Spinal cord (tissue), 10 donors: ENCODE results near the gene PRKCA. TPM values are rescaled to one million over a fixed set of nuclear protein-coding genes. Genes with fewer than 3 reads are reported as not detected.

ENCODE experiments used
- DNase-seq, 6 donors: peaks; one replicate each; pipeline versions ENCODE4 v3.0.0 to v3.0.0-alpha.2; 2013 to 2015; ENCODE audit warnings: low spot score in 6 of 6, low read depth in 4 of 6
- H3K27ac ChIP-seq: one replicate; pipeline ENCODE4 v1.5.1; 2013; ENCODE audit warnings: low read depth, low read length, control low read depth
- H3K27me3 ChIP-seq: one replicate; pipeline ENCODE4 v1.6.1; 2013; ENCODE audit warnings: low read length; ENCODE audit not compliant: control insufficient read depth, insufficient read depth
- H3K36me3 ChIP-seq: one replicate; pipeline ENCODE4 v1.6.1; 2013; ENCODE audit warnings: low read length; ENCODE audit not compliant: control insufficient read depth, insufficient read depth
- H3K4me1 ChIP-seq: one replicate; pipeline ENCODE4 v1.6.1; 2013; ENCODE audit warnings: low read length; ENCODE audit not compliant: control insufficient read depth, insufficient read depth
- H3K4me3 ChIP-seq: one replicate; pipeline ENCODE4 v1.5.1; 2013; ENCODE audit warnings: low read depth, low read length, control low read depth
- H3K9me3 ChIP-seq: one replicate; pipeline ENCODE4 v1.6.1; 2013; ENCODE audit warnings: low read length; ENCODE audit not compliant: control insufficient read depth, insufficient read depth
- WGBS: methylation state at CpG from one replicate; pipeline ENCODE4 v1.1.5; 2013; ENCODE audit warnings: missing lambda C conversion rate; ENCODE audit not compliant: insufficient coverage; 5-methylcytosine and 5-hydroxymethylcytosine counted together
- polyA plus RNA-seq, 2 donors: library from polyadenylated mRNA; unstranded; fragments of 120-200 nt; gene quantifications; one replicate each; pipeline ENCODE4 v1.2.1, GENCODE V29; 2013; ENCODE audit not compliant: insufficient read length in 2 of 2
- total RNA-seq, 2 donors: library from RNA; depleted of rRNA in 1 of 2; stranded (reverse); fragments of 120-200 nt in 1 of 2; fragments of >200 nt in 1 of 2; gene quantifications; one replicate each; pipeline versions ENCODE4 v1.2.3 to v1.2.4, GENCODE V29; 2013 to 2014
- donor health status: healthy.

The PRKCA gene
- total and polyA plus RNA-seq, 4 donors: 42.4 to 51.3 (median 48.2) TPM

DNA sequence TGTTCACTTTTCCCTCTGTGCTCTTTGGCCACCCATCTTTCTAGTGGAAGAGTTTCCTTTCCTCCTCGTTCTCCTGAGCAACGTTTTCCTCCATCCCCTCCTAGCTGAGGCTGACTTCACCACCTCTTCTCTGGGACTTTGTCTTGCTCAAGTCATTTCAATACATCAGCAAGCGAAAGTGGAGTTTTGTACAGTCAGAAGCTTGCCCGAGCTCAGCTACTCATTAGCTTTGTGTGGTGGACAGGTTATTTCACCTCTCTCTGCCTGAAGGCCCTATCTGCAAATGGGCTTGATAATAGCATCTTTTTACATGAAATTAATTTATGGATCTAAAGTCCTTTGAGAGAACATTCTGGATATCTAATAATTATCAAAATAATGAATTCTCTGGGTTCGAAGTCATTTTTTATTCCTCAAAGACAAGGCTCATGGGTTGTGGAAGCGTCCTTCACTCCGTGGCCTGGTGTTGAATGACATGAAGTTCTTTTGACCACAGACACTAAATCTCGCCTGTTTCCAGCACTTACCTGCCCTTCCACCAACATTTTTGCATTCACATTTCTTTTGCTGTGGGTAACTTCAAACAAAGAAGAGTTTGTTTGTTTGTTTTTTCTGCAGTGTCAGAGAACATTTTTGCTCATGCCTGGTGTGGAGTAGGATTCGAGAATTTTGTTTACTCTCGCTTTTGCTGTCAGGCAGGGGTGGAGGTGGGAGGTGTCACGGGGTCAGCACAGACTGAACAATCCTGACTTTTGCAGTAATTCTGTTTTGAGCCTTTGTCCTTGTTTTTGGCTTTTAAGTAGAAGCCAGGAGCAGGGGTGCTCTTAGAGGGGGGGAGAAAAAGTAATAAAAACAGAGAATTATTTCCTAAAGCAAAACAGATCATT lies 377.5 kb downstream of the PRKCA start:
- H3K27me3 ChIP-seq: no peaks in the 10 kb centered on the region
- H3K4me3 ChIP-seq: no peak overlapping the region
- peaks cover 15% of the 10 kb centered on the region for H3K4me1 ChIP-seq
- DNase-seq: peak in 1 of 6 donors; percentile 20
- H3K36me3 ChIP-seq: no peaks in the 10 kb centered on the region
- 67% methylated on average over 4 of the region's 11 CpGs for WGBS
- H3K9me3 ChIP-seq: no peaks in the 10 kb centered on the region
- H3K27ac ChIP-seq: peak overlapping the region; percentile 8

DNA sequence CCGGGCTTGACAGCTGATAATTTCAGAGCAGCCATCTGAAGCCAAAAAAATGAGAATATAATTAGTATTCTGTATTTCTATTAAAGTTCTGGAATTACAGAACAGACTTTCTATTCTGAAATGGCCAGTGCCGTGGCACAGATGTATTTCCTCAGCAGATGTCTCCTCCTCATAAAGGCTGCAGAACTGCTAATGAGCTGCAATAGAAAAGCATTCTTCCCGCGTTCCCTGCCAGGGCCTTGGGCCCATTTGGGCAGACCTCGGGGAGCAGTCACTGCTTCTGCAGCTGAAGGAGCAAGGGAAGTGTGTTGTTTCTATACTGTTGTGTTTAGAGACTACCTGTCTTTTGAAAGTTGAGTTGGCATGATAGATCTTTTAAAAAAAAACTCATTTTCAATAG lies 379.9 kb downstream of the PRKCA start:
- Histone ChIP-seq H3K4me1 (peaks cover 15% of the 10 kb centered on the region), H3K4me3 (no peak overlapping the region), H3K27ac (peak overlapping the region; percentile 29), H3K36me3 (no peaks in the 10 kb centered on the region), H3K27me3 (no peaks in the 10 kb centered on the region), H3K9me3 (no peaks in the 10 kb centered on the region)
- 7% methylated on average over 4 of the region's 5 CpGs for WGBS
- DNase-seq: peak in 3 of 6 donors; percentile 35 to 83 (median 81)

DNA sequence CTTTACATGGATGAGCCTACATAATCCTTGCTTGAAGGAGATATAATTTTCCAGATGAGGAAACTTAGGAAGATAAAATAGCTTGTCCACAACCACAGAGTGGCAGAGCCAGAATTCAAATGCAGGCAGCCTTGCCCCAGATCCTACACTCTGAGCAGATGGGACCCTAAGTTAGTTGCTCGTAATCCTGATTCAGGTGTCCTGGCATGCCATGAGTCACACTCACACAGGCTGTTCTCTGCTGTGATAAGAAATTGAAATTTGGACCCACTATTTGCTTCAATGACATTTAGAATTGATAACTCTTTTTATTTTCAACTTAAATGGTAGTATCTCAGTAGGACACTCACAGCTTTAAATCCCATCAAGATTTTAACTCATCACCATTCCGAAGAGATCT lies 381.8 kb downstream of the PRKCA start:
- Histone ChIP-seq H3K36me3 (peaks cover 6% of the 10 kb centered on the region), H3K9me3 (no peaks in the 10 kb centered on the region), H3K4me1 (peaks cover 21% of the 10 kb centered on the region), H3K4me3 (no peak overlapping the region), H3K27ac (no peak overlapping the region), H3K27me3 (no peaks in the 10 kb centered on the region)
- no peak for DNase-seq
- WGBS: 100% methylated on average over 1 of the region's 2 CpGs

DNA sequence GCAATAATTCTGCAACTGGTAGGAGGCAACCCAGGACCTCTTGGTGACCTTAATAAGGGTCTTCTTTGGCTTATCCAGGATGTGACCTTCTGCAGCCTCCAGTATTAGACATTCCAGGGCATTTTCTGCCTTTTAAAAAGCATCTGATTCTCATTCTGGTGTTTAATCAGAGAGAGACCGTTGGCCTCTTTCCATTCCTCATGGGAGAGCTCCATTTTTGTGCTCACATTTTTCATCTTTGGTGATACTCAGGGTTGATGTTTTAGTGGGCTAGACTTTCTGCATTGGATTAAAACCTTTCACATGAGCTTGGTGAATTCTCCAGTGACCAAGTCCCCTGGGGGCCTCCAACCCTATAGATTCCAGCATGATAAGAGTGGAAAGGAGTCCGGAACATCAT lies 382.3 kb downstream of the PRKCA start:
- no peaks in the 10 kb centered on the region for H3K9me3 ChIP-seq
- H3K4me3 ChIP-seq: no peak overlapping the region
- peaks cover 21% of the 10 kb centered on the region for H3K4me1 ChIP-seq
- peaks cover 6% of the 10 kb centered on the region for H3K36me3 ChIP-seq
- no CpG with 5 or more reads among the region's 2 CpGs for WGBS
- DNase-seq: no peak
- H3K27me3 ChIP-seq: no peaks in the 10 kb centered on the region
- H3K27ac ChIP-seq: no peak overlapping the region

DNA sequence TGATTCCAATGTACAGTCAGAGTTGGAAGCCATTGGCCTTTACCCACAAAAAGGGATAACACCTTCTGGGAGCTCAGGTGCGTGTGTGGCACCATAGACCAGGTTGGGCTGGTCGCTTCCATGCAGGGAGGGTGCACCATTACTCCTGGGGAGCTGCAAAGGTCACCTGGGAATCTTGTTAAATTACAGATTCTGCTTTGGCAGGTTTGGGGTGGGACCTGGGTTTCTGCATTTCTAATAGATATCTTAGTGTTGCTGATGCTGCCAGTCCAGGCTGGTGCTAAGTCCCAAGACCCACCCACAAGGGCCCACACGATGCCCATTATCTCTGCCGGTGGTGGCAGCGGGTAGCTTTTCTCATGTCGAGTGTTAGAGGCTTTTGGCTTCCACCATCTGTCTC lies 384.2 kb downstream of the PRKCA start:
- Histone ChIP-seq H3K27me3 (no peaks in the 10 kb centered on the region), H3K4me1 (peaks cover 26% of the 10 kb centered on the region), H3K36me3 (peaks cover 6% of the 10 kb centered on the region), H3K9me3 (no peaks in the 10 kb centered on the region), H3K27ac (no peak overlapping the region), H3K4me3 (no peak overlapping the region)
- 73% methylated on average over 6 of the region's 6 CpGs for WGBS
- no peak for DNase-seq

DNA sequence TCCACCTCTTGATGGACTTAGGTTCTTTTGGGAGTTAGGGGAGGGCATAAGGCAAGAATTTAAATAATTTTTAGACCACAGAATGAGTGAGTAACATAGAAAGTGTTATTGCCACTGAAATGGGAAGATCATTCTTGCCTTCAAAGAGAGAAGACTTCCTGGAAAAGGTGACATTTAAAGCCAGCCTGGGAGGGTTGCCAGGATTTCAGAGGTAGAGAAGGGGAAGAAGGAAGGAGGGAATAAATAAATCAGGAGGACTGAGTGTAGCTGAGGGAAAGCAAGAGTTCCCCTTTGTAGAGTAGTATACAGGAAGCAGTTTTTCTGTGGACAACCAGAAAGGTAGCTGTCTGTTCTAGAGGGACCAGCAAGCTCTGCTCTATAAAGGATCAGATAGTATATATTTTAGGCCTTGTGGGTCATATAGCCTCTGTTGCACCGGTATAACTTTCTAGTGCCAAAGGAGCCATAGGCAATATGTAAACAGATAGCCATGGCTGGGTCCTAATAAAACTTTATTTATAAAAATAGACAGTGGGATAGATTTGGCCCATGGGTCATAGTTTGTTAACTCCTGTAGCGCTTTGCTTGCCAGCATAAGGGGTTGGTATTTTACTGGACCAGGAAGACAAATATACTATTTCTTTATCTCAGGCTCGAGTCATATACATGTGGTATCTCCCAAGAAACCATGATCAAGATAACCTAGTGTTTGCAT lies 385.3 kb downstream of the PRKCA start:
- no CpG with 5 or more reads among the region's 3 CpGs for WGBS
- H3K4me1 ChIP-seq: peaks cover 28% of the 10 kb centered on the region
- H3K9me3 ChIP-seq: no peaks in the 10 kb centered on the region
- no peaks in the 10 kb centered on the region for H3K27me3 ChIP-seq
- DNase-seq: no peak
- H3K4me3 ChIP-seq: no peak overlapping the region
- H3K36me3 ChIP-seq: peaks cover 6% of the 10 kb centered on the region
- H3K27ac ChIP-seq: peak overlapping the region; percentile 89

DNA sequence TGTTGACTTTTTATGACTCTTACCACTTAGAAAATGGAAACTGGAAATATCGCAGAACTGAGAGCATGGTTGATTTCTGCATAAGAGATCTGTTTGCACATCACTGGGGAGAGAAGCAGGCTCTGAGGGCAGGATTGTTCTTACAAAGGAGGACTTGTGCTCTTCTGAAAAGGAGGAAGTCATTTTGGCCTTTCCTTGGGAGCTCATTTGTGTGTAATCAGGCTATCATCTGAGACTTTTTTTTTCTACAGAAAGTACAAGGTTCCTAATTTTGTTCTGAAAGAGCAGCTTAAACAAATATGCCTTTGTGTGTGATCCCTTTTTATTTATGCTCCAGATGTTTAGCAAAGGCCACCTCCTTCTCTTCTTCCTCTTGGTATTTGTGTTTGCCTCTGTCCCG lies 386.8 kb downstream of the PRKCA start:
- DNase-seq: peak in 2 of 6 donors; percentile 67 to 77
- Histone ChIP-seq H3K9me3 (no peaks in the 10 kb centered on the region), H3K4me3 (no peak overlapping the region), H3K27ac (peak overlapping the region; percentile 89), H3K27me3 (no peaks in the 10 kb centered on the region), H3K4me1 (peaks cover 24% of the 10 kb centered on the region), H3K36me3 (peaks cover 6% of the 10 kb centered on the region)
- 39% methylated on average over 2 of the region's 2 CpGs for WGBS

DNA sequence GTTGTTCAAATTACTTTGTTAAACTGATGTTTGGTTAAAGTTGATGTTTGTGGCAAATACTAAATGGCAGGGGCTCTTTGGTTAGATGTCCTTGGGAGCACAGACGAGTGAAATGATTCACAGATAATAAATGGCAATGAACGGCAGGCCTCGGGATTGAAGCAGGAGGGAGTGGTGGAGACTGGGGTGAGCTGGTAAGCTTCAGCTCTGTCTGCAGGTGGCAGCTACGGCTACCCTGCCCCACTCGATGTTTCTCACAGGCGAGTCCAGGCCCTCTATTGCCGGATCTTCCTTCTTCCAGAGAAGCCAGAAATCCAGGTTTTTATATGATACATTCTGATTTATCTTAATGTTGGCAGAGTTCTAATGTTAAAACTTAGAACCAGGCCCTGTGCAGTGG lies 387.8 kb downstream of the PRKCA start:
- peak overlapping the region; percentile 89 for H3K27ac ChIP-seq
- no peak overlapping the region for H3K4me3 ChIP-seq
- 75% methylated on average over 5 of the region's 7 CpGs for WGBS
- H3K36me3 ChIP-seq: peaks cover 6% of the 10 kb centered on the region
- peaks cover 24% of the 10 kb centered on the region for H3K4me1 ChIP-seq
- H3K27me3 ChIP-seq: no peaks in the 10 kb centered on the region
- no peaks in the 10 kb centered on the region for H3K9me3 ChIP-seq
- DNase-seq: no peak

DNA sequence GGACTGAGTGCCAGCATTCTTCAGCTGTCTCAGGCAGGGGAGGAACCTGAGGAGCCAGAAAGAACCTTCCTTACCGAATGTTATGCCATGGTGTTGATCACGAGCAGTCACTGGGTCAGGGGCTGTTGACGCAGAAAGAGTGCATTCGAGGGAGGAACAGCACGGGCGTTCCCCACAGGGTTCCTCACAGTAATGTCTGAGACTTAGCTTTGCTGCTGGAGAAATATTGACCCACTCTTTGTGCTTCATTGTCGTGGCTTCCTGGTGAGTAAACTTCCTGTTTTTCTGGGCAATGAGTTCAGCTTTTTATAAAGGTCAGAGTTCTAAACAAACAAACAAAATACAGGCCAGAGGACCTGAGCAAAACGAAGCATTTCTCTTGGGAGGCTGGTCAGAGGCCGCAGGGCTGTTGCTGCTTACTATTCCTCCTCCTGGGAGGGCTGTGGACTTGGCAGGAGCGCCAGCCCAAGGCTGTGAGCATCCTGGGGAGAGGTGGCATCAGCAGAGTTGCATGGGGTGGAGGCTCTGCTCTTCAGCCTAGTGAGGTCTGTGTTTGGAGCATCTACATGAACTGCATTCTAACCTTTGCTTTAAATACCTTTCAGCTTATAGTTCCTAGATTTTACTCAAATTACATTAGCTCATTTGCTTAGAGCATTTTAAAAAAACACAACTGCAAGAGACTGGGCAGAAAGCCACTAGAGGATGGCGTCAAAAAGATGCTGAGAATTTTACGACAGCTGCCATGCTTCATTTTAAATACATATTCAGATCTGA lies 389.4 kb downstream of the PRKCA start:
- 16% methylated on average over 6 of the region's 12 CpGs for WGBS
- peak in 2 of 6 donors; percentile 31 to 82 for DNase-seq

More for the DNA sequence above, 389.4 kb downstream of the PRKCA start:
- Histone ChIP-seq H3K36me3 (peaks cover 6% of the 10 kb centered on the region), H3K4me1 (peaks cover 24% of the 10 kb centered on the region), H3K9me3 (no peaks in the 10 kb centered on the region), H3K27ac (peak overlapping the region; percentile 89), H3K27me3 (no peaks in the 10 kb centered on the region), H3K4me3 (no peak overlapping the region)
